Osteoblast (primary cell): Measurements from ENCODE around the gene PEAK3. TPM values are rescaled to one million over a fixed set of nuclear protein-coding genes. Genes with fewer than 3 reads are reported as not detected.

Experiments
- DNase-seq: peaks from one replicate; pipeline ENCODE4 v3.0.0; 2011; ENCODE audit warnings: low spot score, mixed read lengths; ENCODE audit not compliant: insufficient read length; ENCODE audit errors: missing footprints
- H2AFZ ChIP-seq: 2 replicates; pipeline ENCODE4 v1.6.0; 2011; ENCODE audit warnings: mild to moderate bottlenecking, low read length
- H3K27ac ChIP-seq: 2 replicates; pipeline ENCODE4 v1.5.1; 2011; ENCODE audit warnings: mild to moderate bottlenecking, low read depth, low read length, moderate library complexity
- H3K27me3 ChIP-seq: 2 replicates; pipeline ENCODE4 v1.6.0; 2012; ENCODE audit warnings: mild to moderate bottlenecking, control low read depth, inconsistent platforms, low read length, moderate library complexity; ENCODE audit not compliant: insufficient read depth
- H3K36me3 ChIP-seq: 2 replicates; pipeline ENCODE4 v1.5.1; 2011; ENCODE audit warnings: mild to moderate bottlenecking, low read length, control low read depth, moderate library complexity; ENCODE audit not compliant: insufficient read depth
- H3K4me1 ChIP-seq: 2 replicates; pipeline ENCODE4 v1.5.1; 2011; ENCODE audit warnings: mild to moderate bottlenecking, low read length, control low read depth, moderate library complexity; ENCODE audit not compliant: insufficient read depth
- H3K4me2 ChIP-seq: 2 replicates; pipeline ENCODE4 v1.6.0; 2011; ENCODE audit warnings: mild to moderate bottlenecking, low read length; ENCODE audit not compliant: insufficient read depth
- H3K4me3 ChIP-seq: fragments of 200-600 bp; sonication (generic); 3 replicates; pipeline ENCODE4 v1.5.1; 2012; ENCODE audit warnings: mild to moderate bottlenecking, low read length, inconsistent platforms; ENCODE audit not compliant: insufficient read depth
- H3K79me2 ChIP-seq: 2 replicates; pipeline ENCODE4 v1.6.0; 2012; ENCODE audit warnings: mild to moderate bottlenecking, low read length, control low read depth, inconsistent platforms; ENCODE audit not compliant: insufficient read depth
- H3K9me3 ChIP-seq: 2 replicates; pipeline ENCODE4 v1.5.1; 2011; ENCODE audit warnings: low read depth, low read length, control low read depth
- H4K20me1 ChIP-seq: 2 replicates; pipeline ENCODE4 v1.6.0; 2012; ENCODE audit warnings: mild to moderate bottlenecking, low read length, control low read depth; ENCODE audit not compliant: insufficient read depth
- CTCF ChIP-seq: IDR thresholded peaks from 2 replicates; pipeline ENCODE4 v1.5.1; 2011; ENCODE audit warnings: mild to moderate bottlenecking, low read depth, low read length, moderate library complexity; ENCODE audit errors: extremely low read depth
- total RNA-seq: library from RNA; depleted of rRNA; stranded (reverse); fragments of >200 nt; gene quantifications from 2 replicates; pipeline ENCODE4 v1.2.3, GENCODE V29; 2012

Gene PEAK3
- total RNA-seq, 1 donor, result not detected

- Histone ChIP-seq H3K36me3 (no peaks in the 10 kb centered on the region), H3K79me2 (peaks cover 16% of the 10 kb centered on the region), H3K4me3 (no peak overlapping the region), H4K20me1 (peaks cover 43% of the 10 kb centered on the region), H2AFZ (no peak overlapping the region), H3K27ac (no peak overlapping the region), H3K27me3 (no peaks in the 10 kb centered on the region), H3K4me2 (no peak overlapping the region), H3K9me3 (no peaks in the 10 kb centered on the region), H3K4me1 (peaks cover 7% of the 10 kb centered on the region)
- no peak for TF ChIP-seq CTCF
- peak; percentile 60 for DNase-seq
Observed at GRCh38 chr19:2280633-2281264, 1.2 kb downstream of the PEAK3 start.

GRCh38 chr19:2278459-2279158, 3.4 kb downstream of the PEAK3 start:
- Histone ChIP-seq H3K4me1 (peaks cover 7% of the 10 kb centered on the region), H2AFZ (no peak overlapping the region), H3K27me3 (no peaks in the 10 kb centered on the region), H3K4me2 (no peak overlapping the region), H3K9me3 (no peaks in the 10 kb centered on the region), H3K36me3 (peaks cover 11% of the 10 kb centered on the region), H4K20me1 (peaks cover 52% of the 10 kb centered on the region), H3K27ac (no peak overlapping the region), H3K79me2 (peaks cover 35% of the 10 kb centered on the region), H3K4me3 (no peak overlapping the region)
- DNase-seq, result peak; percentile 52
- TF ChIP-seq CTCF, result no peak

GRCh38 chr19:2277138-2277537, 4.8 kb downstream of the PEAK3 start:
- Histone ChIP-seq H3K4me3 (no peak overlapping the region), H3K36me3 (peaks cover 22% of the 10 kb centered on the region), H3K27me3 (no peaks in the 10 kb centered on the region), H4K20me1 (peaks cover 58% of the 10 kb centered on the region), H3K9me3 (no peaks in the 10 kb centered on the region), H3K4me2 (no peak overlapping the region), H2AFZ (no peak overlapping the region), H3K79me2 (peaks cover 49% of the 10 kb centered on the region), H3K4me1 (peaks cover 18% of the 10 kb centered on the region), H3K27ac (no peak overlapping the region)
- DNase-seq, result peak; percentile 52
- TF ChIP-seq CTCF, result no peak

GRCh38 chr19:2276429-2276986, 5.5 kb downstream of the PEAK3 start:
- H3K9me3 ChIP-seq, result no peaks in the 10 kb centered on the region
- H3K36me3 ChIP-seq, result peaks cover 28% of the 10 kb centered on the region
- H3K4me2 ChIP-seq, result no peak overlapping the region
- H3K79me2 ChIP-seq, result peaks cover 54% of the 10 kb centered on the region
- no peak for TF ChIP-seq CTCF
- peaks cover 58% of the 10 kb centered on the region for H4K20me1 ChIP-seq
- no peak overlapping the region for H3K27ac ChIP-seq
- H2AFZ ChIP-seq, result no peak overlapping the region
- H3K4me1 ChIP-seq, result peaks cover 17% of the 10 kb centered on the region
- no peaks in the 10 kb centered on the region for H3K27me3 ChIP-seq
- DNase-seq, result peak; percentile 61
- H3K4me3 ChIP-seq, result no peak overlapping the region
